ENCODE data around the gene CAPN2.

Gene CAPN2

DNA sequence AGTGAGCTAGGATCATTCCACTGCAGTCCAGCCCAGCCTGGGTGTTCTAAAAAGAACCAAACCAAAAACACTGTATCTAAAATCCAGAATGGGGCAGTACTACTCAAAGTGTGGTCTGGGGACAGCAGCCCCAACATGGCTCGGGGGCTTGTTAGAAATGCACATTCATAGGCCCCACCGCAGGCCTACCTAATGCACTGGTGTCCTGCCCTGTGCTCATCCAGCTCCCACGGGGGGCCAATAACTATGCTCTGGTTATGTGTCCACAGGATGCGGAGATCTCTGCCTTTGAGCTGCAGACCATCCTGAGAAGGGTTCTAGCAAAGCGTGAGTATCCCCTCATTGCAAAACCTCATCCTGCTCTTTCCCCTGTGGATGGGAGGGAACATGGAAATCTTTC lies 51.5 kb downstream of the CAPN2 start:
- DNase-seq: no peak

DNA sequence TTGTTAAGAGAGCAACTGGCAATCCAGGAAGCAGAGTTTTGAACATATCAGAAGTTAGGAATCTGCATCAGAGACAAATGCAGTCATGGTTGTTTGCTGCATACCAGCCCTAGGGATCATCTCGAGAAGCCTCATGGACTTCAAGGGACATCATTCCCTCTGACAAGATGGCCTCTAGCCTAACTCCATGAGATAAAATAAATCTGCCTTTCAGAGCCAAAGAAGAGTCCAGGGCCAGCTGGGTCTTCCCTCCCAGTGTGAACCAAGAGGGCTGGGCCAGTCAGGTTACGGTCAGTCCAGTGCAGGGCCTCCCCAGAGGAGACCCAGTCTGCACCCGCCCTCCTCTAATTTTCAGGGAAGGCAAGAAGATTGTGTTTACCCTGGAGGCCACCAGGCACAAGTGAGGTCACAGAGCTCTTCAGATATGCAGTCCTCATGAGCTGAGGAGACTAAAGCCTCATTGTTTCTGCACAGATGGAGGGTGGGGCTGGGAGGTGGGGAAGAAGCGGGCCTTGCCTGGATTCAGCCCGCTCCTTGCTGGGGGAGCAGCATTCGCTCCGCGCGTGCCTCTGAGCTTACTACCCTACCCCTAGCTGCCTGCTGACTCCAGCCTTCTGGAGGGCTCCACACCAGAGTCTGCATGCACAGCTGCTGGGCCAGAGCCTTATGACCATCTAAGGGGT lies 52.8 kb downstream of the CAPN2 start:
- peak; percentile 54 for DNase-seq

DNA sequence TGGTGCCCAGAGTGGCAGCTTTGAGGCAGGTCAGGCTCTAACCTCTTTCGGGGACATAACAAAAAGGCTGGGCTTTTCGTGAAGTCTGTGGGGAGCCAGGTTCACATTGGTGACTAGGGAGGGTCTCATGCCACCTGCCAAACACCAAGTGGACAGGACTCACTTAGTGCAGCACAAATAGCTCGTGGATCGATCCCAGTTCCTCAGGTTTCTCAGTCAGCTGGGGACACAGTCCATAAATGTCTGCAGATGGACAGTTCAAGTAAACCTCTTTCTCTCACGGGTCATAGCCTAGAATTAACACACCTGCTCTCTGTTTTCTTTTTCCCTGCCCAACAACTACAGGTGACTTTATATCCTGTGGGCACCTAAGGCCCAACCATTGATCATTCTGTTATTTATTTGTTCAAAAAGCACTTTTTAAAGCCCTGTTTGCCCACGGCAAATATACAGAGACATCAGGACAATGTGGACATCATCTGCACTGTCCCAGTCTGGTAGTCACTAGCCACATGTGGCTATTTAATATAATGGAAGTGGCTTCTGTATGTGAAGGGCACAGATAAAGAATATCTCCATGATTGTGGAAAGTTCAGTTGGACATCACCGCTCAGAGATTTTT lies 53.5 kb downstream of the CAPN2 start:
- peak; percentile 74 for DNase-seq

DNA sequence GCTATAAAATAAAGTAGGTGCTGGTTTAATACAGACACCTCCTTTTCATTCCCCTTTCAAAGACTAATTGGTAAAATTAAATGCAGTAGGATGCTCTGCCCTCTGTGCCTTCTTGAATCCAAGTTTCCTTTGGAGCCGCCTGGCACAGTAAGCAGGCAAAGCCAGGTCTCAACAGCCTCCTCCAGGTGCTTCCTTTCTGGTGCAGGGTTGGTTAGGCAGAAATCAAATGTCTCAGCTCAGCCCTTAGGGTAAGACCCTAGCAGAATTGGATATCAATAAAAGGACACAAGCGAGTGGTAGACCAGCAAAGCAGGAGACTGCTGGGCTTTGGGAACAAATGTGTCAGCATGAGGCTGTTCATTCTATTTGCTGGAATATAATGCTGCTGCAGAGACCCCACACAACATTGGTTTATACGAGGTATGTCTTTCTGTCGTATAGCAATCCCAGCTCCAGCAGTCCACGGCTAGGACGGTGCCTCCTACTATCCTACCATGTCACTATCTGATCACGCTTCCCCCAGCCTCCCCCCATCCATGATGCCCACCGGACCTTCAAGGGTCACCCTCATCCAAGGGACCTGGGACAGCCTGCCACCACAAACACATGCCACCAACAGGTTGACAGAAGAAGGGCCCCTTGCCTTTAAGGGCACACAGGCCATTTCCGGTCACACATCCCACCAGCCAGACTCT lies 58.4 kb downstream of the CAPN2 start:
- no peak for DNase-seq

DNA sequence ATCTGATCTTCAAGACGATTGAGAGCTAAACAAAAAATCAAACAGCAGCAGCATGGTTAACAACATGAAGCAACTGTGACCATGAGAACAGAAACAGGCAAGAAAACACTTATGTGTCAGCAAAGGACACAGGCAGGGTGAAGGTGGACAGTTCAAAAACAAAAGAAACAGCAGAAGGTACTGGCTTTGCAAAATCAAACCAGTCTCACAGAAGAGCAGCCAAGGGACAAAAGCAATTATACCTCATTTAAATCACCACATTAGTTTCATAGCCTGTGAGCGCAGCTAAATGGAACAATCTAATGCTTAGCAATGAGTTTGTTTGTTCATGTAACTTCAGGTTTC lies 59.1 kb downstream of the CAPN2 start:
- no peak for DNase-seq

DNA sequence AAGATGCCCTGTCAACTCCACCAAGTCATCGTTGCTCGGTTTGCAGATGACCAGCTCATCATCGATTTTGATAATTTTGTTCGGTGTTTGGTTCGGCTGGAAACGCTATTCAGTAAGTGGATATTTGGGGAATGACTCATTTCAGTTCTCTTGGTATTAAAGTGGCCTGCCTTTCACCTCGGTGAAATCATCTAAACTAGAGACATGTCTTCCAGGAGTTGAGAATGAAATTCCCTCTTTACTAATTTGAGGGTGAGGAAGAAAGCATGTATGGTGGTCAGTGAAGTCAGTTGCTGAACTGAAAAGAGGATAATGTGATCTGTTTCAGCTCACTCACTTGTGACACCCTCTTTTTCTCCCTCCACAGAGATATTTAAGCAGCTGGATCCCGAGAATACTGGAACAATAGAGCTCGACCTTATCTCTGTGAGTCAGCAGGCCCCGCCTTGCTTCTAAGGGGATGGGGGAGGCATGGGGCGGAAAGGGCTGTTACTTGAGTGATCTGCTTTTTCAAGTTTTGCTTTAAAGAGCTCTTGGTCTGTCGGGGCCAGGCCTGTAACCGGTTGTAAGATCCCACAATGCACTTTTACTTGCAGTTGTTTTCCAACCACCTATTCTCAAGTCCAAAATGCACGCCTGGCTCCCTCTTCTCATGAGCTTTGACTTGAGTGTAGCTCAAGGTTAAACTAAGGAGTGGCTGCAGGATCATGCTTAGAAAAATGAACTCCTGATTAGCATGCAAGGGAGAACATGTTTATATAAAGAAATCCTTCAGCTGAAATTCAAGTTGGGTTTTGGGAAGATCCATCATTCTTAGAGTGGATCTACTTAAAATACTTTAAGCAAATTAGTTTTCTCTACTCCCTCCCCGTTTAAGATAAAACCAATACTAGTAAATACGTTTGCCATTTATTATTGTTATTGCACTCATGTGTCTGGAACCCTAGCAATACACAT lies 59.8 kb downstream of the CAPN2 start:
- peak; percentile 35 for DNase-seq

DNA sequence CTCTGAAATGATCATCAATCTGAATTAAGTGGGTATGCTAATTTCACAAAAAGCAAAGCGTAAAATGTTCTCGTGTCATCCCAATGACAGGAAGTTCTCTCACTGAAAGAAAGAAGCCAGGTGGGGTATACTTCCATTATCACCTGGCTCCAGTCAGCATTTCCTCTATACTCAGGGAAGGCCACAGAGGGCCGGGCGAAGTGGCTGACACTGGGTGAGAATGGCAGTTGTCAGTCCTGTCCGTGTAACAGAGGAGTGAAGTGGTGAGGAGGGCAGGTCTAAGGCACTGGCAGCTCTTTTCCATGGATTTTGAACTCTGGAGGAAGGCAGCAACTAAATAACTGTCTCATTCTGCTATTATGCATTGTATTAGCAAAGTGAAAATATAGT lies 60.4 kb downstream of the CAPN2 start:
- no peak for DNase-seq

DNA sequence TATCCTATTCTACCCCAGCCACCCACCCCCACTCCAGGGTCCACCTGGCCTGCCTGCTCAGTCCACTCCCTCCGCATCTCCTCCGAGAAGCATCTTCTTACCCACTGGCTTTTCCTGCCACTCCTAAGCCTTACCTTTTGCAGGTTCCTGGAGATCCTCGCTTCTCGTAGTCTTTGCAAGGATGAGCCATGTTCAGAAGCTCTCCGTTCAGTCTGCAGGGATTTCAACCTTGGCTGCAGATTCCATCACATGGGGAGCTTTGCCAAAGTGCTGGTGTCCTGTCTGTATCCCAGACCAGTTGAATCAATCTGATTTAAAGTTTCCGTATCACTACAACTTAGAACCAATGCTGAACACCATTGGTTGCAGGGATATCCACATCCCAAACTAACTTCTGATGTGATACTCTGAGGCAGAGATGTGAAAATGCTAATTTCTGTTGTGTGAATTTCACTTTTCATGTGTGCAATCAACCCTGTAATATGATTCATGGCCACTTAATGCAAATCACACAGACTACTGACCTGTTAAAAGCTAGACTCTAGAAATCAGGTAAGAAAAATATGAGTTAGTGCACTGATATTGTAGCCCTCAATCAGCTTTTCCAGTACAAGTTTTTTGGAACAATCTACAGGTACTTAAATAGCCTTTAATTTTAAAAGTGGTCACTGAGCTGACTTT lies 61.9 kb downstream of the CAPN2 start:
- no peak for DNase-seq

DNA sequence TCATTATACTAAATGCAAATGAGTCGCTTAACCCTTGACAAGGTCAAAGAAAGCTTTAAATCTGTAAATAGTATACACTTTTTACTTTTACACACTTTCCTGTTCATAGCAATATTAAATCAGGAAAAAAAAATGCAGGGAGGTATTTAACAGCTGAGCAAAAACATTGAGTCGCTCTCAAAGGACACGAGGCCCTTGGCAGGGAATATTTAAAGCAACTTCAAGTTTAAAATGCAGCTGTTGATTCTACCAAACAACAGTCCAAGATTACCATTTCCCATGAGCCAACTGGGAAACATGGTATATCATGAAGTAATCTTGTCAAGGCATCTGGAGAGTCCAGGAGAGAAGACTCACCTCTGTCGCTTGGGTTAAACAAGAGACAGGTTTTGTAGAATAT lies 62.7 kb downstream of the CAPN2 start:
- no peak for DNase-seq

DNA sequence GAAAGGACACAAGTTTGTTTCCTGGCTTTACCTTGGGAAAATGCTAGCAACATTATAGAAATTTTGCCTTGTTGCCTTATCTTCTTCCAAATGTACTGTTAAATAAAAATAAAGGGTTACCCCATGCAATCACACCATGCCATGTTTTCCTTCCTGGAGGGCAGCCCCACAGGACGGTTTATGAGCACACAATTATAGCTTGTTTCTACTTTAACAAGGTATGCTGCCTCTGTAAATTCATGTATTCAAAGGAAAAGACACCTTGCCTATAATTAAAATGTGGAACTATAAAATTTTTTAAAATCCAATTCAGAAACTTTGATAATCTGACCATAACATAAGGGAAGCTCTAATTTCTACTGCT lies 63.4 kb downstream of the CAPN2 start:
- no peak for DNase-seq

DNA sequence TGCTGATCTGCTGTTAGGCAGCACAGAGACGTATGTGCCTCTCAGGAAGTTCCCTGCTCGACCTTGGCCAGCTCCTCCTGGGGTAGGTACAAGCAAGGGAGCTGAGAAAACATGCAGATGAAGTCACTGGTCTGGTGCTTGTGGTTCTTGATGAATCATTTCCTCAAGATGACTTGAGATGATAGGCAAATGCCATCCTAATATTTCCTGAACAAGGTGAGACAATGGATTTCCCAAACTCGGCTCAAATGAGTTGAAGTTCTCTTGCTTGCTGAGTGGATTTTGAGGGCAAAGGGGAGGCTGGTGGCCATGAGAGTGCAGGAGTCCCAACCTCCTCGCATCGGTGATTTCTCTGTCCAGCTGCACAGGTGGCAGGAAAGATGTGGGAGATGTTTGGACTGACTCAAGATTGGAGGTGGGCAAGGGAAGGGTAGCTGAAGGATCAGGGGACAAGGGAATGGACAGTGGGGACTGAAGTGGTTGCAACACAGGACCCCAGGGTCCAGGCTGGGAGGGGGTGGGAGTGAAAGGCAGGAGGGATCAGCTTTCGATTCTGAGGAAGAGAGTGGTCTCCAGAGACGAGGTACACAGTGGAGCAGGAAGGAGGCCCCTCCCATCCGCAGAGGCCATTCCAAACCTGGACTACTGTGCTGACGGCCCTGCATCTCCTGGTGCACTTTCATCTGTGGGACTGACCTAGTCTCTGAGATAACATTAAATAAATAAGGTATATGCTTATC lies 63.9 kb downstream of the CAPN2 start:
- no peak for DNase-seq

DNA sequence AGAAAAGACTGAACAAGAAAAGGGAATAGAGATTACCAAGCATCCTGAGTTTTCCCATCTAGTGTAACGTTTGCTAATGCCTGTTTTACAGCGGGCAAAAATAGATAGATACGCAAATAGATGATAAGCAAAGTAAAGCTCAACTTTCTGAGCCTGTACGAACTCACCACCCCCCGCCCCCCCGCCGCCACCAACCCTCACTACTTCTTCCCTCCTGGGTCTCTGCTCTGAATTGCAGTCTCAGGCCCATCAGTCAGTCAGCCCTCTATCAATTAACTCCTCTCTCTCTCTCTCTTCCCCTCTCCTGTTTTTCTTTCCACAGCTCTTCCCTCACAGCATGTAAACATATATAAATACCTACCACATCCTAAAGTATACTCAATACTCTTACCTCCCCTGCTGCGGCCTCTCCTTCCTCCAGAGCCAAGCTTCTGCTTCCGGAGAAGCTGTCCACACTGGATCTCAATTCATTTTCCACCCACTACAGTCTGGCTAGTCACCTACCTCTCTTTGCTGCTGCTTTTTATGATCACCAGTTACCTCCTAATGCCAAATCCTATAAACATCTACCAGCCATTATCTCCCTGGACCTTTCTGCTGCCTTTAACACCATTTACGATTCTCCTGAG lies 64.6 kb downstream of the CAPN2 start:
- DNase-seq: no peak

DNA sequence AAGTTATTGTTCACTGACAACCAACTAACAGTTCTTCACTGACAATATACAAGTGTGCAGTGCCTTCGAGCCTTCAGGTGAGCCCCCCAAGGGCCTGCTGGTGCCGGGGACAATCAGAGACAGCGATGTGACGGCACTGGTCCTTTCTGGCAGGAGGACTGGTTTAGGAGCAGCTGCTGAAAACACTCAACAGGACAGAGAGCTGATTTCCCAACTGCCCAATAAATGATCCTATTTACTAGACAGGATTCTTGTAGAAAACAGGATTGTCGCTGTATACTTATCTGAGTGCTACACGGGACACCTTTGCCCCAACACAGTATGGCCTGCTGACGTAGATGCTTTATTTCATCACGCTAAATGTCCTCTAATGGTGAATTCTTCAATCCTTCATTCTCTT lies 68.0 kb downstream of the CAPN2 start:
- no peak for DNase-seq

DNA sequence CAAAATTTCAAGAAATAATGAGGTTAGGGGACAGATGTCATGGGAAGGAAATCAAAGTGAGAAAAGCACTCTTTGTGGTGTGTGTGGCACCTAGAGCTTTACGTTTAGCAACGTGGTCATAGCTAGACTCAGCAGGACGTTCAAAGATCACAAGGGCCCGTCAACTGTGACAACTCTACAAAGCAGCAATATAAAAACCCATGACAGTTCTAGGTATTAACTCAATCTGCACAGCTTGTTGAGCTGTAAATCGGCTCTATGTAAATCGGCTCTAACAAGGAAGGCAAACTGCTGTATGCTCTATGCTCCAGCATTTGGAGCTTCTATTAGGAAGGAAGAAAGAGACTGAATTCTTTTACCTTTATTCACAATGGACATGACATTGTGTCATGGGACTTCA lies 68.6 kb downstream of the CAPN2 start:
- no peak for DNase-seq

DNA sequence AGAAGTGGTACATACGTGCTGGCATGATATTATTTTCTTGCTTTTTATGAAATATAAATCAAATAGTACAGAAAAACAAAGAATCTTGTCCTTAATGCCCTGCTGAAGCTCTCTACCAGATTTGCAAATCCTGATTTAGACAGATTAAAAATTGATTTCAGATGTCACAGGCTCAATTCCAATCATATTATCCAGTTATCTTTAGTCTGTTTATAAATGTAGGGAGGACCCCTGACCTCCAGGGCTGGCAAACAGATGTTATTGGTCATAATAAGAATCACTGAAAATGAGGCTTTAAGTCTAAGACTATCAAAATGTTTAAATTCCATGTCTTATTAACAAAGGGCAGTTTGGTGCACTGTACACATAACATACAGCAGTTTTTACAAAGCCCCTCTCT lies 71.3 kb downstream of the CAPN2 start:
- no peak for DNase-seq

DNA sequence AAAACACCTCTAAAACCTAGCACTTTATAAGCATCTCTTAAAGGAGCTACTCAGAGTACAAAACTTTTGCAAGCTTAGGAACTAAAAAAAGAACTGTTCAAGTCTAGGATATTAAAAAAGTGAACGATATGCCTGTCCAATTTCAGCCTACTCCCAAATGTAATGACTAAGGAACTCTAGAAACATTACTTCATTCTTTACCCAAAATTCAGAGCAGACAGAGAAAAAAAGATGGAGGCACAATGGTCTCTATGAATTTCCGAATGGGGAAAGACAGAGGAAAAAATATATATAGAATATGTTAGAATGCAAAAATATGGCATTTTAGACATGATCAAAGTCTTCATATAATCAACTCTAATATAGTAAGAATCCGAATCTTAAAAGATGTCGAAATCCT lies 72.2 kb downstream of the CAPN2 start:
- DNase-seq: no peak

DNA sequence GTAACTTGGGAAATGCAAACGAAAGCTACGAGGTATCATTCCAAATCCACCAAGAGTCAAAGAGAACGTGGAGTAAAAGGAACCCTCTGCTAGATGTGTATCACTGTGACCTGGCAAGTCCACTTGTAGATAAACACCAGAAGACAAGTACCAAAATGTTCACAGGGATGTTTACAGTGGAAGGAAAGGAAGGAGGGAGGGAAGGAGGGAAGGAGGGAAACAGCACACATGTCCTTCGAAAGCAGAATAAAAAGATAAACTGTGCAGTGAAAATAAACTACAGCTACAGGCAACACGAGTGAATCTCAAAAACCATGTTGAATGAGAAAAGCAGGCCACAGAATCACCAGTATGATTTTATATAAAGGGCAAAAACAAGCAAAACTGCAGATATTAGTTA lies 73.5 kb downstream of the CAPN2 start:
- no peak for DNase-seq

DNA sequence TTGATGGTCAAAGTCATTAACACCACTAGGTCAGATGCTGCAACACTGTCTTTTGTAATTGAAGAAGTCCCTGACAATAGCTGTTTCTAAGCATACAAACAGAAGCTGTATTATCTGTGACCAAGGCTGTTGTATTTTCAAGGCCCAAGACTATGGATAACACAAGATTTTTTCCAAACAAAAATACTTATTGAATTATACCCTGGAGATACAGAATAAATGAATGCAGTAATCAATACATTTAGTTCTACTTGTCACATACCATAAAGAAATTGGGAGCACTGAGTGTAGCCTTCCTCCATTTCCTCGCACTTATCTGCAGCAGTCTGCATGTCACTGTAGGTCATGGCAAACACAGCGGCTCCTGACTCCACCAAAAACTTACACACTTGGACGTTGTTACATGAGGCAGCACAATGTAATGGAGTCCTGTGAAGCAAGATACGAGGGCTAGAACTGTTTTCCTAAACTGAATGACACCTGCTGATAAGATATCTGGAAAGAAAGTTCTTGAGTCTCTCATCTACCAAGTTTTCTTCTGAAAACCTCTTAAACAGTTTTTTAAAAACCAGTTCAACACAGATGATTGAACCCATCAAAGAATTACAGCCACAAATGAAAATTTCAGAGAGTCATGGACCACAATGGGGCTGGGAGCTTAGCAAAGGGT lies 76.5 kb downstream of the CAPN2 start:
- DNase-seq: no peak

DNA sequence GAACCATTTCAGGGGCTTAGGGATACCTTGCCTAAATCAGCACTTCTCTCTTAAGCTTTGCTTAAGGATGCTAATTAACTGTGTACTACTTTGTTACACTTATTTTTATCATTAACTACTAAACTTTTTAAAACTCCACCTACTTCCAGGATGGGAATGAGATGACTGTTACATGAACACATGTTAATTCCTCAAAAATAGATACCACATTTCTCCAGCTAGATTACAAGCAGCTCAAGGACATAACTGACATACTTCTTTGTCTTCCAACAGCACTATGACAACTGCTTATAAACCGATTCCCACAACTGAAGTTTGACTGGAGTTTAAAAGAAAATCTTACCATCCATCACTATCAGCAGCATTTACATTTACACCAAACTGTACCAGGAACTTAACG lies 79.7 kb downstream of the CAPN2 start:
- no peak for DNase-seq

DNA sequence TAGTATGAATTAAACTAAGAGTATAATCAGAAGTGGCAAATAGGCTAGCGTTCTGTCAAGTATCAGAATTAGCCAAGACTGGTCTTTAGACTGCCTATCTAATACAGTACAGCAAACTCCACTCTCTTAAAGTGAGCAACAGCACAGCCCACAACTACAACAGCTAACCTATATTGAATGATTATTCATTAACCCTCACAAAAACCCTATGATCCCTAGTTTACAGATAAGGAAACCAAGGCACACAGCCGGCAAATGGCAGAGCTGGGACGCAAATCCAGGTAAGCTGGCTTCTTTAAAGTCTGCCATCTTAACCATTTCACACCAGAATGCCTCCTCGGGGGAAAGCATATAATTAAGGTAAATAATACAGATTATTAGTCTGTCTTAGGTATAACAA lies 81.4 kb downstream of the CAPN2 start:
- no peak for DNase-seq
